ENCODE measurements around the gene LAMC3.

Gene LAMC3

DNA sequence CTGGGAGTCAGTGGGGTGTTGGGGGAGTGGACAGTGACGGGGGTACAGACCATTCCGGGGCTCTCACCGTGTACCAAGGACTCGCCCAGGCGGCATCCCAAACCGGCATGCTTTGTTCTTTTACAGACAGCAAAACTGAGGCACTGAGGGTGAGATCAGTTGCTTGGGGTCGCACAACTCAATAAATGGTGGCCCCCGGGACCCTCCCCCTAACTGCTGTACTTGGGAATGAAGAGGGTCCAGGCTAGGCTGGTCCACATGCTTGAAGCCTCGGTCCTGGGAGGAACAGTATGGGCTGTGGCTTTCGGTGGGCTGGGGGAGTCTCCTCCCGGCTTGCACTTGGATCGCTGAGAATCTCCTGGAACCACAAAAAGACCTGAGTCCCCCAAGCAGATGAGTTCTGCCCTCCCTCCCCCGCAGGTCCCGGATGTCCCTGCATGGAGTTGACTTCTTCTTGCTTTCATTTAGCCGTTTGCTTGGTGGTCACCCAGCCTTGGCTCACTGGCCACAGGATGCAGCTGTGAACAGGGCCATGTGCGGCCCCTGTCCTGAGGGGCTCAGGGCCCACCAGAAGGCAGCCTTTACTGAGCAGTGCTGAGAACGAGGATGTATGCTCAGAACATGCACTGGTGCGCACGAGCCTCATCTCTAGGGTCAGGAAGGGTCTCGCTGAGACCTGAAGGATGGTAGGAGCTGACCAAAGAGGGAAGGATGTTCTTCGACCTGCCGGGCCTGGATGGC, 4.2 kb downstream of the LAMC3 start:
- DNase-seq, result no peak

DNA sequence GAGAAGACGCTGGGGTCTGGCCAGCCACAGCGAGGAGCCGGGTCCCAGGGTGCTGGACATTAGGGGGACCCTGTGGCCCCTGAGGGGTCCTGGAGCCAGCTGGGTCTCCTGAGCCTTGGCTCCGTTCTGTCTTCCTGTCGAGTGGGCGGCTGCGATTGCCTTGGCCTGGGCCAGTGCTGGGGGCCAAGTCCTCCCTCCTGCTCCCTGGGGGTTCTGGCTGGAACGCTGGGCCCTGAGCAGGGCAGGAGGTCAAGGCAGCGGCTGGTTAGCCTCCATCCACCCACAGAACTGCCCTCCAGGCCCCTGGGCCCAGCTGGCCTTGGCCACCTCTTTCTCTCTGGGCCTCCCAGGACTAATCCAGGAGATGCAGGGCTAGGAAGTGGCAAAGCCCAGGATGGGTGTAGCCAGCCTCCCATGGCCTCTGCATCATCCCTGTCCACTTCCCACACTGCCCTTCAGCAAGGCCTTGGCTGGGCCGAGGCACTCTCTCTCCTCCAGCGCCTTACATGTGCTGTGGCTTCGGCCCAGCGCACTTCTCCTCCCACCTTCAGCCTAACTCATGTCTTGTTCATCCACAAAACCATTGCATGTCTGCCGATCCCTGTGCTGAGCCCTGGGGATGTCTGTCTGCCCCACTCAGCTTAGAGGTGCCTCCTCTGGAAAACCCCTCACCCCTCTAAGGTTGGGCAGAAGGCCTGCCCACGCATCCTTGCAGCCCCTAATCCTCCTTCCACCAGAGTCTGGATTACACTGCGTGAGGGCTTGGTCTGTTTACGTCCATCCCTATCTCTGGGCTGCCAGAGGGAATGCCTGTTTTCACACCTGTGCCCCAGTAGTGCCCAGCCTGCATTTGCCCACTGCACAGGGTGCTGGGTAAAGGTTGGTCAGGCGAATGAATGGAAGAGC, 5.0 kb downstream of the LAMC3 start:
- no peak for DNase-seq

DNA sequence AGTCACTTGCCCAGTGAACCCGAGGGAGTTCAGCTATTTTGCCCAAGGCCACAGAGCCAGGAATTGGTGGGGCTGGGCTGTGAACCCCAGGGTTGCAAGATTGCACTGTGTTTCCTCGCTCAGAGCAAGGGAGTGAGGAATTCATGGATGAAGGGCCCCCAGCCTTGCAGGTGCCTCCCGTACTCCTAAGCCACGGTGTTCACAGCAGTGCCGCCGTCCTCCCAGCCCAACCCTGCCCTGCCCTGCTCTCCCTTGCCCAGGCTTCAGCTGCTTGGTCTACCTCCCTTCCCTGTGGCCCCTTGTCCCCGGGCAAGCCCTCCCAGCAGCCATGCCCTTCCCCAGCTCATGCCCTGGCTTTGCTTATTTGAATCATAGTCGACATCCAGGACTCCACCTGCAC, 6.1 kb downstream of the LAMC3 start:
- no peak for DNase-seq

DNA sequence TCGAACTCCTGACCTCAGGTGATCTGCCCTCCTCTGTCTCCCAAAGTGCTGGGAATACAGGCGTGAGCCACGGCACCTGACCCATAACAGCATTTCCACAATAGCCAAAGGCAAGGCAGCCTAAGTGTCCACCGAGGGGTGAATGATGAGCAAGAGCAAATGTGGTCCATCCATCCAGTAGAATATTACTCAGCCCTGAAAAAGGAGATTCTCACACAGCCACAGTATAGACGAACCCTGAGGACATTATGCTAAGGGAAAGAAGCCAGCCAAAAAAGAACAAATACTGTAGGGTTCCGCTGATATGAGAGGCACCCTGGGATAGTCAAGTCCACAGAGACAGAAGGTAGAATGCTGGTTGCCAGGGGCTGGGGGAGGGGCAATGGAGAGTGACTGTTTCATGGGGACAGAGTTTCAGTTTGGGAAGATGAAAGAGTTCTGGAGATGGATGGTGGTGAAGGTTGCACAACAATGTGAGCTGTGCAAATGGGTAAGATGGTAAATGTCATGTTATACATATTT, 7.0 kb downstream of the LAMC3 start:
- DNase-seq, result no peak

DNA sequence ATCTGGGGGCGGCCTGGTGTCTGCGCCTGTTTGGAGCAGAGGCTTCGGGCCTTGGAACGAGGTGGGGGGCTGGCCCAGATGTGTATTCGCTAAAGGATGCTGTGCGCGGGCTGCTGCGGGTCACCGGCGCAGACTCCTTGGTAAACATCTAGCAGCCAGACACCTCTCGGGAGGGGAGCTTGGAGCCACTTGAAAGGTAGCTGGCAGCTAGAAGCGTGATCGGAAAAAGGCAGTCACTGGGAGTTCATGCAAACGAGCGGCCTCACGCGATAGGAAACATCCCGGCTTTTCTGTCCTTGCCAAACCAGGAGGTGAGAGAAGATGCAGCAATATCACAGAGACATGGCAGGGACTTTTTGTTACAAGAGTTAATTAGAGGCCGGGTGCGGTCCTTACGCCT, 8.1 kb downstream of the LAMC3 start:
- DNase-seq, result peak; percentile 43

DNA sequence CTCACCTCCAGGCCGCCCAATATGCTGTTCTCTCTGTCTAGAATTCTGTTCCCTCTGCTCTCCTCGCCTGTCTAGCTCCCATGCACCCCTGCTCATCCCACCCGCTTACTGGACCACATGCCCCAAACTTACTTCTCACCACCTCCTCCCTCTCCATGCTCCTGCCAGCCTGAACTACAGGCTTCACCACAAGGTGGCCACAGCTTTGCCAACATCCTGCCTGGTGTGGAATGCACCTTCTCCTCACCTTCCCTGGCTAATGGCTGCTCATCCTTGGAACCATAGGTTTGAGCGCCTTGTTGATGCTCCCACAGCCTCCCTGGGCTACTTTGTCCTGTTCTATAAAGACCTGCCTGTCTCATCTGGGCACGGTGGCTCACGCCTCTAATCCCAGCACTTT, 9.6 kb downstream of the LAMC3 start:
- no peak for DNase-seq

DNA sequence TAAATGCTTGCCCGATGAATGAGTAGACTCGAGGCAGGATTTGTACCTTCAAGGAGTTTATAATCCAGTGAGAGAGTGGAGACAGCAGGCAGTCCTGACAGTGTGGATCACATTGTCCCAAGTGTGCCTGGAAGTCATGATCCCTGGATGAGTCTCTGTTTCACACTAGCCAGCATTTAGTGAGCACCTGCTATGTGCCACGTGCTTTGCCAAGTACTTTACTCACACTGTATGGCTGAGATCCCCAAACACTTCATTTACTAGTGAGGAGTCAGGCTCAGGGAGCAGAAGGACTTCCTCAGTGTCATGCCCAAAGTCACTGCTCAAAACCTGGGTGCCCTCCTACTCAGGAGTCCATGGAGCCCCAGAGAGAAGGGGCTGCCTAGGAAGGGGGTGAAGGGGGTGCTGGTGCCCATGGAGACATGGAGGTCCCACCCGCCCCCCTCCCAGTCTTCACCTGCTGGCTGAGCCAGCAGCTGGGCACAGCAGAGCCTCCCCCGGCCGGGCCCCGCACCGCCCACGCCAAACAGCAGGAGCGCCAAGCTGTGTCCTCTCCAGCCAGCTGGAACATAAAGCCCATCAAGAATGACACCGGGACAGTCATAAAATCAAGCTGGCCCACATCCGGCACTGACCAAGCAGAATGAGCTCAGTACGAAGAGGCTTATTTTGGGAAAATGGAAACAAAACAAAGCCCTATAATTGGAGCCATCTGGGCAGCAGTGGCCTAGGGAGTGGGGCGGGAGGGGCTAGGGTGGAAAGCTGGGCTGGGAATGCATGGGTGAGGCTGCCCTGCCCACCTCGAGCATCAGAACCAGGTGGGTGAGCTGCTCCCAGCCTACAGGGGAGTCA, 10.6 kb downstream of the LAMC3 start:
- DNase-seq, result peak; percentile 75

DNA sequence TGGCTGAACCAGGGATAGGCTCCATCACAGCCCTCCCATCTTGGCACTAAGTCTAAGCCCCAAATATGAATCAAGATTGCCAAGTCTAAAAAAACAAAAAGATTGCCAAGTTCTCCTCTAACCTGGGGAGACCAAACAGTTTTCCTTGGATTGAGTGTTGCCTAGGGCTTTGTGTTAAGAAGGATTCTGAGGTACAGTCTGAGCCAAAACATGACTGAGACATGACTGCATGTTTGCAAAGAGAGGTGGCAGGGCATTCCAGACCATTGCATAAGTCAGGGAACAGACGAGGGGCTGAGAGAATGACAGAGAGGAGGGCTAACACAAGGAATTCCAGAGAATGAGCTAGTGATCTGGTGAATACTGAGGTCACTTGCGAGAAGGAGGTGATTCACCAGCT, 11.4 kb downstream of the LAMC3 start:
- DNase-seq, result no peak

DNA sequence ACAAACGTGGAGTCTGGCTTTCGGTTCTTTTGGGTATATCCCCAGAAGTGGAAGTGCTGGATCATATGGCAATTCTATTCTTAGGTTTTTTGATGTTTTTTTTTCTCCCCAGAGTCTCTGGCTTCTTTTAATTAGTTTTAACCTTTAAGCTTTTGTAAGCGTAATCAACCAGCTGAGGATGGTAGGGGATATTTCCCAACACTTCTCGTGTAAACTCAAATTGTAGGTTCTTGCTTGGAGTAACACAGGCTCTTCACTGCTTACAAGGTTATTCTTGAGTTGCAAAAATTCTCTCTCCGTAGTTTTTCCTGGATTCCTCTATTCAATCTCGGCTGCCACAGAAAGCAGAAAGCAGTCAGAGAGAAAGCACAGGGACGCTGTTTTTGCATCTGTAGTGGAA, 11.9 kb downstream of the LAMC3 start:
- DNase-seq, result no peak

DNA sequence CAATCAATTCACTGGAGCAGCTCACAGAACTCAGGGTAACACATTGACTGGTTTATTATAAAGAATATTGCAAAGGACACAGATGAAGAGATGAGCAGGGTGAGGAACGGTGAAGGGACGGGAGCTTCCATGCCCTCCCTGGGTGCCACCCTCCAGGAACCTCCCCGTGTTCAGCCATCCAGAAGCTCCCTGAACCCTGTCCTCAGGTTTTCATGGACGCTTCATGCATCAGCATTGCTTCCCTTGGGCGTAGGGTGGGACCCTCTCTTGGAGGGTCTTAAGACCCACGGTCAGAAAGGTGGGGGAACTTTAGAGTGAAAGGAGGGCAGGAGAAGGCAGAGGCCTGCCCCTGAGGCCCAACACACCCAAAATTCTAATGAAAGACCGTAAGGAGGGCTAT, 12.8 kb downstream of the LAMC3 start:
- no peak for DNase-seq

DNA sequence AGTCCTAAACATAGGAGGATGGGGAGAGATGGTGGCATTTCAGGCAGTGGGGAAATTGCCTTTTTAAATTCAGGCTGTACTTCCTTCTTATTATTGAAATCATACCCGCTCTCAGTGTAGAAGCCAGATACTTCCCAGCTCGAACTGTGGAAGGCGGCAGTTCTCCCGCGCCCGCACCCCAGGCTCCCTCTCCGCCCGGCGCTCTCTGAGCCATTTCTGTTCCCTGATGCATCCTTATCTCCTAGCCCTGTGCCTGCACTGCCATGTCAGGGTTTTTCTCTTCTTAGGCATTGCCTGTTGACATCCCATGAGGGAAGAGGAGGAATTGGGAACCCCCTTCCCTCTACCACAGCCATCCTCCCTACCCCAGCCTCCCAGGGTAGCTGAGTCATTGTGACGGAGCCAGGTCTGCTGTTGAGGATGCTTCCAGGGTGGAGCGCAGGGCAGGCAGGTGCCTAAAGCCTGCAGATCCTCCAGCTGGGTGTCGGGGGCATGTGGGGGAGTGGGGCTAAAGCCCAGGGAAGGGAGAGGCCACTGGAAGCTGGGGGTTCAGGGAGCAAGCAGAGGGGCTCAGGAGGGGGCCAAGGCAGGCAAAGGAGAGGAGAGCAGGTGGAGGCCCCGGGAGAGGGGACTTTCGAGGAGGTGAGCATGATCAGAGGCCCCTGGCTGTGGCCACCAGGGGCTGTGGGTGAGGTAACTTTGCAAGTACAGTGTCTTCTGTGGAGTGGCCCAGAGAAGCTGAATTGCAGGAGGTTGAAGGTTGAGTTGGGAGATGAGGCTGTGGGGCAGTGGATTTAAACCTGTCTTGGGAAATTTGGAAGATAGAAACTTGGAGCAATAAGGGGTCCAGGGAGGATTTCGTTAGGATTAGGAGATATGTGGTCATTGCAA, 16.2 kb downstream of the LAMC3 start:
- no peak for DNase-seq

DNA sequence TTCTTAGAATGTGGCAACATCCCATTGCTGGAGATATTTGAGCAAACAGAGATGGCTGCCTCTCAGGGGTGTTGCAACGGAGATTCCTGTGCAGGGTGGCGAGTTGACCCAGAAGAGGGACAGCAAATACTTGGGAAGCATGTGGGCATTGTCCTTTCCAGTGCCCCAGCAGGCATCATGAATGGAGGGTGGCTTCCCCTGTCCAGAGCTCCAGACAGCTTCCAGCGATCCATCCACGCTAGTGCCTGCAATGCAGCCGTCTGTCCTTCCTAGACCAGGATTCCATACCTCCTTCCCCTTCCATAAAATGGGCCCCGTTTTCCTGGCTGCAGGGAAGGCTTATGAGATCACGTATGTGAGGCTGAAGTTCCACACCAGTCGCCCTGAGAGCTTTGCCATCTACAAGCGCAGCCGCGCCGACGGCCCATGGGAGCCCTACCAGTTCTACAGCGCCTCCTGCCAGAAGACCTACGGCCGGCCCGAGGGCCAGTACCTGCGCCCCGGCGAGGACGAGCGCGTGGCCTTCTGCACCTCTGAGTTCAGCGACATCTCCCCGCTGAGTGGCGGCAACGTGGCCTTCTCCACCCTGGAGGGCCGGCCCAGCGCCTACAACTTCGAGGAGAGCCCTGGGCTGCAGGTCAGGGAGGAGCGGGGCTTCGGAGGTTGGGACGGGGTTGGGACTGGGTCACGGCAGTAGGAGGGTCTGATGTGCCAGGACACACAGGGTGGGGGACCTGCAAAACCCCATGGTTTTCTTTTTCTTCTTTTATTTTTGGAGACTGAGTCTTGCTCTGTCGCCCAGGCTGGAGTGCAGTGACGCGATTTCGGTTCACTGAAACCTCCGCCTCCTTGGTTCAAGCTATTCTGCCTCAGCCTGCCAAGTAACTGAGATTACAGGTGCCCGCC, 17.2 kb downstream of the LAMC3 start:
- no peak for DNase-seq

DNA sequence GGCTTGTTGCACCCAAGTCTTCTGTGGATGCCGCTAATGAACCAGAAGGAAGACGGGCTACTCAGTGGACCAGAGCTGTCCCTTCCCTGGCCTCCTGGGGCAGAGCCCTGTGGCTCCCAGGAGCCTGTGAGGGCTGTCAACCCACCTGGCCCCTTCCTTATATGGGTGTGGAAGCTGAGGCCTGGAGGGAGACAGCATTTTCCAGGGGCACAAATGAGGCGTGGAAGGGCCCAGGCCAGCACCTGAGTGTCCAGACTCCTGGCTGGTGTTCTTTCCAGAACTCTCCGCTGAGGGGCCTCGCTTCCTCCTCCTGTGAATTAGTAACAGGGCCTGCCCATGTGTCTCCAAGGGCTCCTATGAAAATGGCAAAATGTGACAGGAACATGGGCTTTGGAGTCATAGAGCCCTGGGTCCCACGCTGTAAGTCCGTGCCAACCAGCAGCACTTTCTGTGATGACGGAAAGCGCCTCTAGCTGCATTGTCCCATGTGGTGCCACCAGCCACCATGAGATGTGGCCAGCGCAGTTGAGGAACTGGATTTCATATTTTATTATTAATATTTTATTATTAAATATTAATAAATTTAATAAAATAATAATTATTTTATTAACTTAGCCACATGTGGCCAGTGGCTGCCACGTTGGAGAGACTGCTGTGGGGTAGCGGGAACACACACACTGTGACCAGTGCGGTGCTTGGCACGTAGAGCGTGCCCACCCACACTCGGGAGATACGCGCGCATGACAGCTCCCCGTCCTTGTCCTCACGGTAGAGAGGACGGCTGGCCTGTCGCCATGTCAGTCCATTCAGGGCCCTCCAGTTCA, 18.3 kb downstream of the LAMC3 start:
- no peak for DNase-seq

DNA sequence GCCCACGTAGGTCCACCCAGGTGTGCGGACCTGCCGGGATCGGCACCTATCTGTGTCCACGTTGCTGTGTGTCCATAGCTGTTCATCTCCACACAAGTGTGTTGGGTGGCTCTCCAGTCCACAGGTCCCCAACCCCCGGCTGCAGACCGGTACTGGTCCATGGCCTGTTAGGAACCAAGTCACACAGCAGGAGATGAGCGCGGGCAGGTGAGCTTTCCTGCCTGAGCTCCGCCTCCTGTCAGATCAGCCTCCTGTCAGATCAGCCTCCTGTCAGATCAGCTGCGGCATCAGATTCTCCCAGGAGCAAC, 18.9 kb downstream of the LAMC3 start:
- DNase-seq, result no peak

DNA sequence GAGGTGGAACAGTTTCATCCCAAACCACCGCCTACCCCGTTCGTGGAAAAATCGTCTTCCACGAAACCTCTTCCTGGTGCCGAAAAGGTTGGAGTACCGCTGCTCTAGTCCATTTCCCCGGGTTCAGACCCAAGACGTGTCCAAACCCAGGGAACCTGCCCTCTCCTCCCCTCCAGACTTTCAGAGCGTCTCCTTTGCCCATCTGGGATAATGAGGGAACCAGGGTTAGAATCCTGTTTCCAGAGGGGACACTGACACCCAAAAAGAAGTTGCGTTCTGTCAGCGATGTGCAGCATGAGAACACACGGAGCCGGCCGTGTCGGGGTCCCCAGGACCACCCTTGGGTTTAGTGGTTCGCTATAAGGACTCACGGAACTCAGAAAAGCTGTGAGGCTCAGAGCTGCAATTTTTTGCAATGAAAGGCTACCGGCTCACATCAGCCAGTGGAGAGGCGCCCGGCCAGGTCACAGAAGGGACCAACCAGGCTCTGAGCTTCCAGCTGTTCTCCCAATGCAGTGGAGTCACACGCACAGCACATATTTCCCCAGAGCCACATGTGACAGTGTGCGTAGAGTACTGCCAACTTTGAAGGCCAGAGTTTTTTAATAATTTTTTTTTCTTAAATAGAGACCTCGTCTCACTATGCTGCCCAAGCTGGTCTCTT, 19.4 kb downstream of the LAMC3 start:
- DNase-seq, result no peak

DNA sequence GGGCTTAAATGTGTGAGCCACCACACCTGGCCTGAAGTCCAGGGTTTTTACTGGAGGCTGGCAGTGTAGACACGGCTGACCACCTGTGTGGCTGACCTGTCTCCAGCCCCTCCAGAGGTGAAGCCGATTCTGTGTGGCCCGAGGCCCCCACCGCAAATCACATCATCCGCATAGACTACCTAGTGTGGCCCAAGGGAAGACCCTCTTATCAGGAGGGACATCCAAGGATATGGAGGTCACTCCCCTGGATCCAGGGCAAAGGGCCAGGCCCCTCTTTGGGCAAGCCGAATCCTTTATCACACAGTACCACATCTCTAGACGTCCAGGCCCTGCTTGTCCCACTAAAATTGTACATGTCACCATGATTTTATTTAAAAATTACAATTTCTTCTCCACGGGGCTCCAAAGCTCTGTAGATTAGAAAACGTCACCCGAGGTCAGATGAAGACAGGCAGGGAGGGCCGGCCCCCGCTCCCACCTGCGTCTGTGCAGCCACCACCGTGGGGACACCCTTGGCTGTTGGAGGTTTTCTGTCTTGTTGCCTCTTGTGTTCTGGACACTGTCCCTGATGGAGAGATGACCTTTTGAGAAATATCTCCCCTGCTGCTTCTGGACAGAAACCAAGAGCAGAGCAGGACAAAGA, 20.1 kb downstream of the LAMC3 start:
- DNase-seq, result no peak

DNA sequence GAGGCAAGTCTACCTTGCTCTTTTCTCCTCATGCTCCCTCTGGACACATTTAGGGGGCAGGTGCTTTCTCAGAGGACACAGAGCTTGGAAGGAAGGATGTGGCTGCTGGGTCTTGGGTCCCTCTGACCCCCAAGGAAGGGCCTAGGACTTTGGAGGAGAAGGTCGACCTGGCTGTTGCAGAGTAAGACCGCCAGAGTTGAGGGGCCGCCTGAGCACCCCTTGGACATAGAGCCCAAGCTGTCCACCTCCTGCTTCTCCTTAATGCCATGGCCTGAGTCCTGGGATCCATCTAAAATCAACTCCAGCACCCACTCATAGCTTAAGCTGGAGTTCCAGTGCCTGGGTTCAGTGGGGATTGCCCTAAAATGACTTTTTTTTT, 20.6 kb downstream of the LAMC3 start:
- DNase-seq, result no peak

DNA sequence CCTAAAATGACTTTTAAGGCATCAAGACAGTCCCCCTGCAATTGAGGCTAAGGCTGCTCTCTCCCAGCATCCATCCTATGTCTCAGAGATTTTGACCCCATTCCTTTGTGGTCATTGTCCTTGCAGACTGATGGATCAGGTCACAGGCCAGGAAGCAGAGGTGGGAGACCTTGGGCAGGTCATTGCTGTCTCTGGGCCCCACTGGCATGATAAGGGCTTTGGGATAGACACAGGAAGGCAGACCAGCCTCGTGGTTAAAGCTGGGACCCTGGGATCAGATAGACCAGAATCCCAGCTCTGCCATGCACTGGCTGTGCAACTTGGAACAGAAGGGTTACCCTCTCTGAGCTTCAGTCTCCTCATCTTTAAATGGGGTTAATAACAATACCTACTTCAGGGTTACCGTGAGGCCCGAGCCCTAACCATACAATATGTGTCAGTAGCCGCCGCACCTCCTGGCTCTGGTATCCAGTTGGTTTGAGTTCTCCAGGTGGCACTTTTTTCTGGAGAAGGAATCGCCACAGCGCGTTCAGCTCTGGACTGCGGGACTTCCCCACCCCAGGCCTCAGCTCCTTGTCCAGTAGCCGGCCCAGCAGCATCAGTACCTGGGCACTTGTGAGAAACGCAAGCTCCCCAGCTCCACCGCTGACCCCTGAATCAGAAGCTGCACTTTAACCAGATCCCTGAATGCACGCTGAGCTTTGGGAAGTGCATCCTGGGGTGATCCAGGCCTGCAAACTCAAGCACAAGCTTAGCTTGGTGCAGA, 21.4 kb downstream of the LAMC3 start:
- DNase-seq, result no peak
